H9 (cell line): Measurements from ENCODE around the gene FAM83E. TPM values are rescaled to one million over a fixed set of nuclear protein-coding genes. Genes with fewer than 3 reads are reported as not detected.

ENCODE experiments used
- DNase-seq: peaks from one replicate; pipeline ENCODE4 v3.0.0-alpha.2; 2017
- H2AFZ ChIP-seq: one replicate; pipeline ENCODE4 v1.6.1; 2013; ENCODE audit warnings: mild to moderate bottlenecking, low read length, control low read depth, moderate library complexity
- H2AK5ac ChIP-seq: 2 replicates; pipeline ENCODE4 v1.6.1; 2013; ENCODE audit warnings: low read length, control low read depth, mixed read lengths; ENCODE audit not compliant: insufficient read length
- H2BK120ac ChIP-seq: one replicate; pipeline ENCODE4 v1.6.1; 2013; ENCODE audit warnings: low read depth, mild to moderate bottlenecking, low read length, control low read depth, inconsistent platforms; ENCODE audit not compliant: poor library complexity, severe bottlenecking
- H2BK12ac ChIP-seq: 2 replicates; pipeline ENCODE4 v1.6.1; 2013; ENCODE audit warnings: low read length, control low read depth, mixed read lengths, low read depth; ENCODE audit not compliant: insufficient read length
- H2BK15ac ChIP-seq: 2 replicates; pipeline ENCODE4 v1.6.1; 2013; ENCODE audit warnings: low read depth, low read length, control low read depth
- H2BK20ac ChIP-seq: one replicate; pipeline ENCODE4 v1.6.1; 2013; ENCODE audit warnings: low read depth, mild to moderate bottlenecking, low read length, control low read depth, inconsistent platforms; ENCODE audit not compliant: poor library complexity, severe bottlenecking
- H2BK5ac ChIP-seq: 2 replicates; pipeline ENCODE4 v1.6.1; 2013; ENCODE audit warnings: low read length, control low read depth, mixed read lengths; ENCODE audit not compliant: insufficient read length
- H3K14ac ChIP-seq: 2 replicates; pipeline ENCODE4 v1.6.1; 2013; ENCODE audit warnings: low read length, control low read depth; ENCODE audit not compliant: insufficient read depth
- H3K18ac ChIP-seq: 2 replicates; pipeline ENCODE4 v1.6.1; 2013; ENCODE audit warnings: low read depth, mild to moderate bottlenecking, mixed read lengths, low read length, control low read depth; ENCODE audit not compliant: insufficient read length
- H3K23ac ChIP-seq: 2 replicates; pipeline ENCODE4 v1.6.1; 2013; ENCODE audit warnings: low read length, control low read depth, mixed read lengths, low read depth; ENCODE audit not compliant: insufficient read length
- H3K23me2 ChIP-seq: 2 replicates; pipeline ENCODE4 v1.6.1; 2013; ENCODE audit warnings: low read depth, mild to moderate bottlenecking, mixed read lengths, low read length, control low read depth; ENCODE audit not compliant: insufficient read length, poor library complexity, severe bottlenecking
- H3K27ac ChIP-seq: 2 replicates; pipeline ENCODE4 v1.5.1; 2013; ENCODE audit warnings: low read length, control low read depth, mixed read lengths, low read depth; ENCODE audit not compliant: insufficient read length
- H3K27me3 ChIP-seq: 2 replicates; pipeline ENCODE4 v1.6.1; 2013; ENCODE audit warnings: low read length, control low read depth, inconsistent platforms; ENCODE audit not compliant: insufficient read depth
- H3K4ac ChIP-seq: 2 replicates; pipeline ENCODE4 v1.6.1; 2013; ENCODE audit warnings: low read depth, mild to moderate bottlenecking, control low read depth, inconsistent platforms, low read length, moderate library complexity
- H3K4me1 ChIP-seq: 2 replicates; pipeline ENCODE4 v1.6.1; 2013; ENCODE audit warnings: low read length, control low read depth, inconsistent platforms; ENCODE audit not compliant: insufficient read depth
- H3K4me2 ChIP-seq: 2 replicates; pipeline ENCODE4 v1.6.1; 2013; ENCODE audit warnings: low read length, control low read depth, mixed read lengths; ENCODE audit not compliant: insufficient read length, insufficient read depth
- H3K56ac ChIP-seq: 2 replicates; pipeline ENCODE4 v1.6.1; 2013; ENCODE audit warnings: low read depth, mild to moderate bottlenecking, mixed read lengths, low read length, control low read depth; ENCODE audit not compliant: insufficient read length
- H3K79me1 ChIP-seq: 2 replicates; pipeline ENCODE4 v1.6.1; 2013; ENCODE audit warnings: low read depth, mild to moderate bottlenecking, moderate library complexity, low read length, control low read depth, inconsistent platforms; ENCODE audit not compliant: insufficient read depth, poor library complexity, severe bottlenecking
- H3K79me2 ChIP-seq: 2 replicates; pipeline ENCODE4 v1.6.1; 2013; ENCODE audit warnings: low read length, control low read depth, inconsistent platforms; ENCODE audit not compliant: insufficient read depth
- H3K9ac ChIP-seq: 2 replicates; pipeline ENCODE4 v1.6.1; 2013; ENCODE audit warnings: low read length, control low read depth, mixed read lengths; ENCODE audit not compliant: insufficient read length; ENCODE audit errors: extremely low read depth
- H3K9me3 ChIP-seq: one replicate; pipeline ENCODE4 v1.6.1; 2013; ENCODE audit warnings: low read depth, low read length, inconsistent platforms; ENCODE audit not compliant: control insufficient read depth
- H3T11ph ChIP-seq: one replicate; pipeline ENCODE4 v1.6.1; 2013; ENCODE audit warnings: mild to moderate bottlenecking, low read length, control low read depth, inconsistent platforms
- H4K20me1 ChIP-seq: one replicate; pipeline ENCODE4 v1.6.1; 2013; ENCODE audit not compliant: control insufficient read depth, insufficient read length, insufficient read depth
- H4K5ac ChIP-seq: 2 replicates; pipeline ENCODE4 v1.6.1; 2013; ENCODE audit warnings: low read depth, mild to moderate bottlenecking, mixed read lengths, low read length, control low read depth; ENCODE audit not compliant: insufficient read length
- H4K8ac ChIP-seq: replicated peaks from 2 replicates; pipeline ENCODE4 v1.6.1; 2013; ENCODE audit warnings: low read length, control low read depth, mixed read lengths, low read depth; ENCODE audit not compliant: insufficient read length
- H4K91ac ChIP-seq: 2 replicates; pipeline ENCODE4 v1.6.1; 2013; ENCODE audit warnings: low read depth, mild to moderate bottlenecking, moderate library complexity, mixed read lengths, low read length, control low read depth; ENCODE audit not compliant: insufficient read length
- H3K27ac Mint-ChIP-seq, 3 experiments: 2 replicates in 2 of 3; 3 replicates in 1 of 3; pipeline ENCODE4 v1.8.0; 2020 to 2021; ENCODE audit warnings: mixed read lengths in 3 of 3, mild to moderate bottlenecking in 1 of 3, moderate library complexity in 1 of 3
- H3K27me3 Mint-ChIP-seq: 2 replicates; pipeline ENCODE4 v1.8.0; 2021; ENCODE audit warnings: low read depth, mild to moderate bottlenecking, moderate library complexity, mixed read lengths
- H3K36me3 Mint-ChIP-seq, 3 experiments: 2 replicates in 2 of 3; 3 replicates in 1 of 3; pipeline ENCODE4 v1.8.0; 2020 to 2021; ENCODE audit warnings: low read depth in 3 of 3, mixed read lengths in 3 of 3; ENCODE audit not compliant: insufficient read depth in 1 of 3
- H3K4me1 Mint-ChIP-seq, 2 experiments: 2 replicates each; pipeline ENCODE4 v1.8.0; 2020; ENCODE audit warnings: mixed read lengths in 2 of 2
- H3K4me3 Mint-ChIP-seq, 2 experiments: 2 replicates in 1 of 2; 3 replicates in 1 of 2; pipeline ENCODE4 v1.8.0; 2020 to 2021; ENCODE audit warnings: mild to moderate bottlenecking in 2 of 2, mixed read lengths in 2 of 2, moderate library complexity in 1 of 2
- H3K9me3 Mint-ChIP-seq, 2 experiments: 2 replicates in 1 of 2; 3 replicates in 1 of 2; pipeline ENCODE4 v1.8.0; 2020; ENCODE audit warnings: mild to moderate bottlenecking in 2 of 2, mixed read lengths in 2 of 2, moderate library complexity in 1 of 2
- CTCF ChIP-seq: fragments of 200-600 bp; sonication (generic); conservative IDR thresholded peaks from 3 replicates; pipeline ENCODE4 v1.8.0; 2021; ENCODE audit warnings: antibody characterized with exemption, mild to moderate bottlenecking
- WGBS: extraction: QIAGEN DNeasy Blood & Tissue Kit; methylation state at CpG from one replicate; pipeline ENCODE4 v1.1.7; 2013; ENCODE audit warnings: missing lambda C conversion rate, low lambda C conversion rate, mixed read lengths; ENCODE audit not compliant: insufficient read length; ENCODE audit errors: extremely low coverage; 5-methylcytosine and 5-hydroxymethylcytosine counted together
- total RNA-seq: library from RNA; stranded (reverse); gene quantifications from 2 replicates; pipeline ENCODE4 v1.2.1, GENCODE V29; 2021

The FAM83E gene
- total RNA-seq, 1 experiment from 2014 or later, result 9.2 TPM

GRCh38 chr19:48598996-48599700 lies 15.7 kb downstream of the FAM83E start:
- Histone ChIP-seq H4K8ac (no peak overlapping the region), H4K91ac (no peak overlapping the region), H3K14ac (no peak overlapping the region), H2BK5ac (no peak overlapping the region), H3K9ac (no peak overlapping the region), H3K18ac (no peak overlapping the region), H3K23me2 (no peaks in the 10 kb centered on the region), H4K20me1 (no peaks in the 10 kb centered on the region), H2AFZ (no peak overlapping the region), H3K27ac (no peak overlapping the region), H2BK20ac (no peak overlapping the region), H4K5ac (no peak overlapping the region), H3K4me2 (no peak overlapping the region), H3K23ac (no peak overlapping the region), H3K79me2 (no peaks in the 10 kb centered on the region), H2BK15ac (no peak overlapping the region), H3K79me1 (no peaks in the 10 kb centered on the region), H2BK120ac (no peak overlapping the region), H3K56ac (no peak overlapping the region), H2BK12ac (no peak overlapping the region), H3K4me1 (no peaks in the 10 kb centered on the region), H3K27me3 (no peaks in the 10 kb centered on the region), H3T11ph (no peak overlapping the region), H3K4ac (no peak overlapping the region), H3K9me3 (no peaks in the 10 kb centered on the region), H2AK5ac (no peak overlapping the region)
- H3K27ac Mint-ChIP-seq, result peak overlapping the region in 2 of 3 experiments; percentile 9 to 58; a peak in 1 of 7 replicates
- DNase-seq, result no peak
- H3K4me3 Mint-ChIP-seq, result no peak overlapping the region
- peaks cover 1% of the 10 kb centered on the region for H3K27me3 Mint-ChIP-seq
- H3K4me1 Mint-ChIP-seq, result peaks cover 0 to 3% of the 10 kb centered on the region in 2 experiments; a peak in 1 of 4 replicates
- H3K36me3 Mint-ChIP-seq, result no peaks in the 10 kb centered on the region; a peak in 1 of 7 replicates
- TF ChIP-seq CTCF, result no peak
- WGBS, result no CpG with 5 or more reads among the region's 30 CpGs
- no peaks in the 10 kb centered on the region for H3K9me3 Mint-ChIP-seq
